Epithelial cell of proximal tubule (primary cell): ENCODE data around the gene DUSP11. TPM values are rescaled to one million over a fixed set of nuclear protein-coding genes. Genes with fewer than 3 reads are reported as not detected.

Experiments used
- DNase-seq: peaks from one replicate; pipeline ENCODE4 v3.0.0-alpha.2; 2011; ENCODE audit warnings: low read depth
- H3K4me3 ChIP-seq: 2 replicates; pipeline ENCODE4 v1.5.1; 2011; ENCODE audit warnings: low read depth, mild to moderate bottlenecking, low read length
- CTCF ChIP-seq: conservative IDR thresholded peaks from 2 replicates; pipeline ENCODE4 v1.5.1; 2012; ENCODE audit warnings: low read depth, mild to moderate bottlenecking, low read length
- total RNA-seq: library from RNA; depleted of rRNA; stranded (reverse); fragments of >200 nt; gene quantifications from 2 replicates; pipeline ENCODE4 v1.2.3, GENCODE V29; 2015

Gene DUSP11
- total RNA-seq, 1 donor from 2014 or later = 20.9 TPM

- no peak for TF ChIP-seq CTCF
- no peak for DNase-seq
- H3K4me3 ChIP-seq = no peak overlapping the region
Measured at GRCh38 chr2:73772819-73773218, 7.1 kb downstream of the DUSP11 start.

- TF ChIP-seq CTCF = no peak
- DNase-seq = no peak
- no peak overlapping the region for H3K4me3 ChIP-seq
Measured at GRCh38 chr2:73770725-73771124, 9.2 kb downstream of the DUSP11 start.

- no peak for DNase-seq
- TF ChIP-seq CTCF = no peak
- H3K4me3 ChIP-seq = no peak overlapping the region
Measured at GRCh38 chr2:73766994-73767393, 12.9 kb downstream of the DUSP11 start.

GRCh38 chr2:73766349-73766748 lies 13.6 kb downstream of the DUSP11 start:
- H3K4me3 ChIP-seq = no peak overlapping the region
- DNase-seq = no peak
- TF ChIP-seq CTCF = no peak

GRCh38 chr2:73764945-73765344 lies 15.0 kb downstream of the DUSP11 start:
- H3K4me3 ChIP-seq = no peak overlapping the region
- no peak for DNase-seq
- TF ChIP-seq CTCF = no peak

- no peak for DNase-seq
- H3K4me3 ChIP-seq = no peak overlapping the region
- TF ChIP-seq CTCF = no peak
Measured at GRCh38 chr2:73762571-73762970, 17.3 kb downstream of the DUSP11 start.

- DNase-seq = no peak
- TF ChIP-seq CTCF = no peak
- H3K4me3 ChIP-seq = no peak overlapping the region
Measured at GRCh38 chr2:73759904-73760303, 20.0 kb downstream of the DUSP11 start.
